Osteoblast (primary cell): ENCODE measurements around the gene DNAJC5. TPM values are rescaled to one million over a fixed set of nuclear protein-coding genes. Genes with fewer than 3 reads are reported as not detected.
A peak's percentile ranks its signal among the peaks of the same experiment; 100 is the strongest.
"Not testable (repeated sequence)": the region's sequence is repeated elsewhere in the genome, so short reads cannot be mapped to it uniquely, and the experiment has no call there.

ENCODE experiments used
- DNase-seq: peaks from one replicate; pipeline ENCODE4 v3.0.0; 2011; ENCODE audit warnings: low spot score, mixed read lengths; ENCODE audit not compliant: insufficient read length; ENCODE audit errors: missing footprints
- H2AFZ ChIP-seq: 2 replicates; pipeline ENCODE4 v1.6.0; 2011; ENCODE audit warnings: mild to moderate bottlenecking, low read length
- H3K27ac ChIP-seq: 2 replicates; pipeline ENCODE4 v1.5.1; 2011; ENCODE audit warnings: mild to moderate bottlenecking, low read depth, low read length, moderate library complexity
- H3K27me3 ChIP-seq: 2 replicates; pipeline ENCODE4 v1.6.0; 2012; ENCODE audit warnings: mild to moderate bottlenecking, control low read depth, inconsistent platforms, low read length, moderate library complexity; ENCODE audit not compliant: insufficient read depth
- H3K36me3 ChIP-seq: 2 replicates; pipeline ENCODE4 v1.5.1; 2011; ENCODE audit warnings: mild to moderate bottlenecking, low read length, control low read depth, moderate library complexity; ENCODE audit not compliant: insufficient read depth
- H3K4me1 ChIP-seq: 2 replicates; pipeline ENCODE4 v1.5.1; 2011; ENCODE audit warnings: mild to moderate bottlenecking, low read length, control low read depth, moderate library complexity; ENCODE audit not compliant: insufficient read depth
- H3K4me2 ChIP-seq: 2 replicates; pipeline ENCODE4 v1.6.0; 2011; ENCODE audit warnings: mild to moderate bottlenecking, low read length; ENCODE audit not compliant: insufficient read depth
- H3K4me3 ChIP-seq: fragments of 200-600 bp; sonication (generic); 3 replicates; pipeline ENCODE4 v1.5.1; 2012; ENCODE audit warnings: mild to moderate bottlenecking, low read length, inconsistent platforms; ENCODE audit not compliant: insufficient read depth
- H3K79me2 ChIP-seq: 2 replicates; pipeline ENCODE4 v1.6.0; 2012; ENCODE audit warnings: mild to moderate bottlenecking, low read length, control low read depth, inconsistent platforms; ENCODE audit not compliant: insufficient read depth
- H3K9me3 ChIP-seq: 2 replicates; pipeline ENCODE4 v1.5.1; 2011; ENCODE audit warnings: low read depth, low read length, control low read depth
- H4K20me1 ChIP-seq: 2 replicates; pipeline ENCODE4 v1.6.0; 2012; ENCODE audit warnings: mild to moderate bottlenecking, low read length, control low read depth; ENCODE audit not compliant: insufficient read depth
- CTCF ChIP-seq: IDR thresholded peaks from 2 replicates; pipeline ENCODE4 v1.5.1; 2011; ENCODE audit warnings: mild to moderate bottlenecking, low read depth, low read length, moderate library complexity; ENCODE audit errors: extremely low read depth
- total RNA-seq: library from RNA; depleted of rRNA; stranded (reverse); fragments of >200 nt; gene quantifications from 2 replicates; pipeline ENCODE4 v1.2.3, GENCODE V29; 2012

DNAJC5 gene
- total RNA-seq, 1 donor = 53.9 TPM

- no peaks in the 10 kb centered on the region for H3K27me3 ChIP-seq
- peak; percentile 39 for DNase-seq
- H2AFZ ChIP-seq = no peak overlapping the region
- H3K4me2 ChIP-seq = no peak overlapping the region
- no peak overlapping the region for H3K27ac ChIP-seq
- TF ChIP-seq CTCF = no peak
- no peak overlapping the region for H3K4me3 ChIP-seq
- peaks cover 74% of the 10 kb centered on the region for H3K79me2 ChIP-seq
- H4K20me1 ChIP-seq = peaks cover 54% of the 10 kb centered on the region
- H3K9me3 ChIP-seq = no peaks in the 10 kb centered on the region
- peaks cover 11% of the 10 kb centered on the region for H3K4me1 ChIP-seq
- peaks cover 64% of the 10 kb centered on the region for H3K36me3 ChIP-seq
Measured at GRCh38 chr20:63876489-63877036, 18.4 kb upstream of the DNAJC5 start.

GRCh38 chr20:63877755-63878470, 17.0 kb upstream of the DNAJC5 start:
- Histone ChIP-seq H3K27ac (no peak overlapping the region), H3K4me1 (peaks cover 8% of the 10 kb centered on the region), H2AFZ (no peak overlapping the region), H3K79me2 (peaks cover 78% of the 10 kb centered on the region), H4K20me1 (peaks cover 63% of the 10 kb centered on the region), H3K4me2 (no peak overlapping the region), H3K9me3 (no peaks in the 10 kb centered on the region), H3K27me3 (no peaks in the 10 kb centered on the region), H3K36me3 (peaks cover 64% of the 10 kb centered on the region), H3K4me3 (no peak overlapping the region)
- peak; percentile 44 for DNase-seq
- TF ChIP-seq CTCF = no peak

GRCh38 chr20:63878899-63879663, 15.8 kb upstream of the DNAJC5 start:
- no peaks in the 10 kb centered on the region for H3K27me3 ChIP-seq
- no peak overlapping the region for H3K27ac ChIP-seq
- TF ChIP-seq CTCF = no peak
- DNase-seq = peak; percentile 37
- H3K9me3 ChIP-seq = no peaks in the 10 kb centered on the region
- H3K79me2 ChIP-seq = peaks cover 83% of the 10 kb centered on the region
- no peaks in the 10 kb centered on the region for H3K4me1 ChIP-seq
- no peak overlapping the region for H3K4me2 ChIP-seq
- peaks cover 67% of the 10 kb centered on the region for H4K20me1 ChIP-seq
- peaks cover 65% of the 10 kb centered on the region for H3K36me3 ChIP-seq
- no peak overlapping the region for H2AFZ ChIP-seq
- no peak overlapping the region for H3K4me3 ChIP-seq

- Histone ChIP-seq H3K79me2 (peaks cover 86% of the 10 kb centered on the region), H3K36me3 (peaks cover 66% of the 10 kb centered on the region), H4K20me1 (peaks cover 74% of the 10 kb centered on the region)
- H3K4me1 ChIP-seq, H3K27me3 ChIP-seq, H3K4me2 ChIP-seq, H3K9me3 ChIP-seq, DNase-seq, H2AFZ ChIP-seq, H3K27ac ChIP-seq, H3K4me3 ChIP-seq: not testable (repeated sequence)
Measured at GRCh38 chr20:63880901-63881300, 14.0 kb upstream of the DNAJC5 start.
